Adrenal gland (tissue), 5 donors: Measurements from ENCODE around the gene DCTD.

Experiments
- CTCF ChIP-seq, 6 experiments: fragments of 450-650 bp in 4 of 6; fragments of 200-600 bp in 2 of 6; sonication (generic) in 1 of 6; IDR thresholded peaks; 1 replicate in 5 of 6; 2 replicates in 1 of 6; pipeline versions ENCODE4 v1.5.1 to v1.8.0; 2016 to 2021; ENCODE audit warnings: antibody characterized with exemption in 6 of 6, mild to moderate bottlenecking in 2 of 6, moderate library complexity in 1 of 6
- POLR2A ChIP-seq, 2 donors: fragments of 450-650 bp; IDR thresholded peaks; one replicate each; pipeline ENCODE4 v1.6.1; 2017; ENCODE audit warnings: antibody characterized with exemption in 2 of 2, mild to moderate bottlenecking in 2 of 2, moderate library complexity in 1 of 2
- donor health status: DM: no; HTN: no; CAD: no.

- TF ChIP-seq POLR2A (IDR thresholded peaks at IDR 0.05) = no peak
- TF ChIP-seq CTCF (IDR thresholded peaks at IDR 0.05) = no peak
These were observed 50.4 kb downstream of the DCTD start for GRCh38 chr4:182866746-182867145.
